ACHN (cell line): Measurements from ENCODE around the gene DPM2.

Experiments
- DNase-seq: peaks from one replicate; pipeline ENCODE4 v3.0.0-alpha.2; 2015
- in situ Hi-C: cut with HindIII; loops from 2 replicates; pipeline ENCODE4 v1.10.0; 2017; ENCODE audit warnings: low sequenced_read_pairs, low pct_ligation_motif_present, low pct_unique_long_range_greater_than_20kb

Gene DPM2

DNA sequence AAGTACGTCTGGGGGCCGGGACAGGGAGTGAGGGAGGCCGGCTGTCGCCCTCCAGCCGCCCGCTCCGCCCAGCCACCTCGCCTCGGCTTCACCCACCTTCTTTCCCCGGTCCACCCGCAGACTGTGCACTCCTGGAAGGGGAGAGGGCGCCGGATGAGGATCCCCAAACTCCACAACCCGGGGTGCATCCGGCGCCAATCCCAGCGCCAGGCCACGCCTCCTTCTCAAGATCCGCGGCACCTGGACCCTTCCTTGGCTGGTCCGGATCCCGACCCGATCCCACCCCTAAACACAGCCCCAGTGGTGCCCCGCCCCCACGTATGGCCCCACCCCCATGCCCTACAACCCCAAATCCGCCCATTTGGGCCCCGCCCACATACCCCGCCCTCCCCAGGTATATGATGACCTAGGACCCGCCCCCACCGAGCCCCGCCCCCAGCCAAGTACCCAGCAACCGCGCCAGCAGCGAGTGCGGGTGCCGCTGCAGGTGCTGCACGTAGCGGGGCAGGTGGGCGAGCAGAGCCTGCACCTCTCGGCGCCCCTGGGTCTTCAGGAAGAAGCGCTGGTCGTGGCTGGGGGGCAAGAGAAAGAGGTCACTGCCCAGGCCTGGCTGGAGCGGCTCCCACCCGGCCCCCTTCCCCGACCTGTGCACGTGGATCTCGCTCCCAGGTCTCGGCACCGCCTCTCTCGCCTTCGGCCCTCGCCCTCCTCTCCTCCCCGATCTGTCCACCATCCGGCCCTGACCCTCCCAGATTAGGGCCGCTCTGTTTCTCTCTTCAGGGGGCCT is 10.3 kb downstream of the DPM2 start:
- DNase-seq, result no peak
- in situ Hi-C loops, result no loop called here

DNA sequence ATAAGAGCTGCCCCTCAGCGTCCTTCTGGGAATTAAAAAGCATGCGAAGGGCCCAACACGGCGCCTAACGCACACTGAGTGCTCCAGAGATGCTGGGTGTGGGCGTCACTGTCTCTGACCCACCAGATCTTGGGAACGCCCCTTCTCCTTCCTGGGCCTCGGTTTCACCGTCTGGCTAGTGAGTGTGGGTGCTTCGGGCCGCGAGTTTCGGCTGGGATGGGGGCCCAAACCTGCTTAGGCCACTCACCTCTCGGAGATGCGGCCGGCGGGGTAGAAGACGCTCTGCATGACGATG is 10.8 kb downstream of the DPM2 start:
- in situ Hi-C loops, result no loop called here
- DNase-seq, result no peak

DNA sequence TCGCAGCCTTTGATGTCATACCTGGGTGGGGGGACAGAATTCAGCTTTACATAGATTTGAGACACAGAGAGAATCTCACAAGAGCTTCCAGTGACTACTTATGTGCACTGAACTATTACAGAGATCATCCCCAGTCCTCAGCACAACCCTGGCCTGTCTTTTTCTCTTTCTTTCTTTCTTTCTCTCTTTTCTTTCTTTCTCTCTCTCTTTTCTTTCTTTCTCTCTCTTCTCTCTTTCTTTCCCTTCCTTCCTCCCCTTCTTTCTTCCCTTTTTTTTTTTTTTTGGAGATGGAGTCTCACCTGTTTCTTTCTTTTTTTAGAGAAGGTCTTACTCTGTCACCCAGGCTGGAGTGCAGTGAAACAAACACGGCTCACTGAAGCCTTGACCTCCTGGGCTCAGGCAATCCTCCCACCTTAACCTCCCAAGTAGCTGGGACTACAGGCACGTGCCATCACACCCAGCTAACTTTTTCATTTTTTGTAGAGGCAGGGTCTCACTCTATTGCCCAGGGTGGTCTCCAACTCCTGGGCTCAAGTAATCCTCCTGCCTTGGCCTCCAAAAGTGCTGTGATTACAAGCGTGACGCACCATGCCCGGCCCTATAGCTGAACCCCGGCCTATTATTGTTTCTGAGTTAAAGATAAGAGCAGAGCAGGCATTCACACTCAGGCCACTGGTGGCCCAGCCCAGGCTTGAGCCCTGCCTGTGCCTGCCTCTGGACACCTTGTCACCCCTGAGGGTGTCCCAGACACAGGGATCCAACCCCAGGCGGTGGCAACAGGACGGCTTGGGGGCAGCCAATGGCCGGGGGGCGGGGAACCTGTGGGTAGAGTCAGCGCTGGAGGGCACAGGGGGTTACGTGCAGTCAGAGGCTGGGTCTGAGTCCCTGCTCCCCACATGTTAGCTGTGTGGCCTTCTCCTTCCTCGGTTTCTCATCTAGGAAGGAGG is 11.4 kb downstream of the DPM2 start:
- in situ Hi-C loops, result no loop called here
- no peak for DNase-seq

DNA sequence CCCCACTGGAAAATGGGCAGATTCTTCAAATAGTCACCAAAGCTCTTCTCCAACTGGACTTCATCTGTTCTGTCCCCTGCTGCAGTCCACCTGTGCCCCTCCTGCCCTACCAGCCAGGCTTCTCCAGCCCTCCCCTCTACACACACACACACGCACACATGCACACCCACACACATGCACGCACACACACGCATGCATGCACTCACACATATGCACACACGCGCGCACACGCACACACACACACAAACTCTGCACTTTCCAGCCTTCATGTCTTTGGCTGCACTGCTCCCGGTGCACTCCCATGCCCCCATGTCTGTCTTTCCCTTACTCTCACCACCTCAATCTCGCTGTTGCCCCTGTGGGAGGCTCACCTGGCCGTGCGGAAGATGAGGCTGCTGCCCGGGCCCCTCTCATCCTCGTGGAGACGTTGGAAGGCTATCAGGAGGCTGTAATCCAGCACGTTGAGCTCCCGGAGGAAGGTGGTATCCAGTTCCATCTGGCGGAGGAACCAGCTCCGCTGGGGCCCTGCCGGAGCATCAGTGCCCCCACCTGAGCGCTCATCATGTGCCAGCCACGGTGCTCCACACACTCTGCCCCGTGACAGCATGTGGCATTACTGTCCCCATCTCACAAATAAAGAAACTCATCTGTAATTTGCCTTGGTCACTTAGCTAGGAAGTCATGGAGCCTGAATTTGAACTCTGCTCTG is 12.8 kb downstream of the DPM2 start:
- DNase-seq, result no peak
- in situ Hi-C loops, result no loop called here

DNA sequence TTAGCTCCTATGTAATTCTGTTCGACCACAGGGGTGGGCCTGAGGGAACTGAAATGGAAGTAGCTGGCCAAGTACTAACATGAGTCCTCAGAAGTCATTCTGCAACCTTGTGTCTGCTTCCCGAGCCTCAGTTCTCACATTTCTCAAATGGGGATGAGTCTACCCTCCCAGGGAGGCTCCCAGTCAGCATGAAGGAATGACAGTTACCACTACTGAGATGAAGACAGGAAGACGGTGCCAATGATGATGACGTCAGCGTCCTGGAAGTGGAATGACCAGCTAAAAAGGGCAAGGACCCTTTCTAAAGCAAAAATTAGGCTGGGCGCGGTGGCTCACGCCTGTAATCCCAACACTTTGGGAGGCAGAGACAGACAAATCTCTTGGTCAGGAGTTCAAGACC is 13.9 kb downstream of the DPM2 start:
- peak; percentile 65 for DNase-seq
- in situ Hi-C loops, result no loop called here

DNA sequence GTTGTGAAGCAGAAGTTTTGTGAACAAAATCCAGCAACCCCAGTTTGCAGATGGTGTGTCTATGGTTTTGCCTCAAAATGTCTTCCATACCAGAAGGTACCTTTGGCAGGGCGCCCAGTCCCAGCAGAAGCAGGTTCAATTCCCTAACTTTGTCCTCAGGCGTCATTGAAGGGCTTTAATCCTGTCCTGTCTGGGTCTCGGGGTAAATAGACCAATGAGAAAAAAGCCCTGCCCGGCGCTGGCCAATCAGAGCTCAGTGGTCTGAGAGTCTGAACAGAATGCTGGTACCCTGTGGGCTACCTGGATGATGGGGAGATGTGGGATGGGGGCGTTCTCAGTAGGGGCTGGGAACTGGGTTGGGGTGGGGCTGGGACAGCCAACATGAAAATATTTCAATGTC is 14.6 kb downstream of the DPM2 start:
- in situ Hi-C loops, result no loop called here
- no peak for DNase-seq

DNA sequence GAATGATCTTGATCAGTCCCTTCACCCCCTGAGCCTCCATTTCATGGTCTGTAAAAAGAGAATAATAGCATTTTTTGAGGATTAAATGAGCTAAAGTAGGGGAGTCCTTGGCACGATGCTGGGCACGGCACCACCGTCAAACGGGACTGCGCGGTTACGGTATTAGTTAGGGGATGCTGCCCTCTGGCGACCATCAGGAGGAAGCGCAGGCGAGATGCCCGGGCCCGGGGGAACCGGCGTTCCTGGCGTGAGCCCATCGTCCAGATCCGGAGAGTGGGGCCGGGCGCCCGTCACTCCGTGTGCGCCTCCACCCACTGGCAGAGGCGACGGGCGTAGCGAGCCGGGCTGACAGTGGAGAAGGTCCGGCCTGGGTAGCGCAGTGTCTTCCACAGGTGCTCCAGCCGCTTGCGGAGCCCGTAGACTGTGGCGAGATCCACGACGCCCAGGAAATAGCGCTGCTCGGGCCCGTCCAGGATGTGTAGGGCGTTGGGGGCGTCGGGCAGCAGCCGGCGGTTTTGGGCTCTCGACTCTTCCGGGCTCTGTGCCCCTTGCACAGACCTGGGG is 16.0 kb downstream of the DPM2 start:
- peak; percentile 42 for DNase-seq
- in situ Hi-C loops, result no loop called here

DNA sequence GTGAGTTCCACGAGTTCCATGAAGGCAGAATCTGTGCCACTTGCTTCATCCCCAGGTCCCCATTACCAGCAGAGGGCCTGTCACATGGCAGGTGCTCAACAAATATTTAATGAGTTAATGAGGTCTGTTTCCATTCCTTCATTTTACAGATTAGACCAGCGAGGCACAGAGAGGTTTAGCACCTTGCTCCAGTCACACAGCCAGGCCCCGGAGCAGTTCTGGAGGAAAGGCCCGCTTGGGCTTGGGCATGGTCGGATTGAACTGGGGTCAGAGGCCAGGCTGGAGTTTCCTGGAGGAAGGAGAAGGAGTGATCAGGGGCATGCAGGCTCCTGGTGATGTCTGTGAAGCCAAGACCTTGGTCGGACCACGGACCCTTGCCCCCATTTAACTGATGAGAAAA is 16.9 kb downstream of the DPM2 start:
- DNase-seq, result no peak
- in situ Hi-C loops, result no loop called here

DNA sequence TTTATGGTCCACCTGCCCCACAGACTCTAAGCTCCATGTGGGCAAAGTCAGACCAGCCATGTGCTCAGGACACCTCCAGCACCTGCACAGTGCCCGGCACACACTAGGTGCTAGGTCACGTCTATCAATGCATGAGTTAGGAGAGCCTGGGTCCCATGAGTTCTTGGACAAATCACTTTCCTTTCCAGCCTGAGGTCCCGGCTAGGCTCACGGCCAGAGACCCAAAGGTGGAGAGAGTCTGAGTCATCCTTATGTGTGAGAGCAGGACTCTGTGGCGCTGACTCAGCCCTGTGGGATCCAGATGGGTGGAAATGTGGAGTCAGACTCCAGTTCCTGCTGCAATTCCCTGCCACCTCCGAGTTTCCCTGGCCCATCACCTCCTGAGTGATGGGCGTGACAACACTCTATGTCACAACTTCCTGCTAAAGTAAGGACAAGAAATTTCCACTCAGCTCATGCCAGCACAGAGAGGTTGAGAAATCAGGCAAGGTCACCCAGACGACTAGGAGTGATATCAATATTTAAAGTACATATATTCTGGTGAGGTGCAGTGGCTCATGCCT is 18.3 kb downstream of the DPM2 start:
- DNase-seq, result peak; percentile 98
- in situ Hi-C loops, result no loop called here

DNA sequence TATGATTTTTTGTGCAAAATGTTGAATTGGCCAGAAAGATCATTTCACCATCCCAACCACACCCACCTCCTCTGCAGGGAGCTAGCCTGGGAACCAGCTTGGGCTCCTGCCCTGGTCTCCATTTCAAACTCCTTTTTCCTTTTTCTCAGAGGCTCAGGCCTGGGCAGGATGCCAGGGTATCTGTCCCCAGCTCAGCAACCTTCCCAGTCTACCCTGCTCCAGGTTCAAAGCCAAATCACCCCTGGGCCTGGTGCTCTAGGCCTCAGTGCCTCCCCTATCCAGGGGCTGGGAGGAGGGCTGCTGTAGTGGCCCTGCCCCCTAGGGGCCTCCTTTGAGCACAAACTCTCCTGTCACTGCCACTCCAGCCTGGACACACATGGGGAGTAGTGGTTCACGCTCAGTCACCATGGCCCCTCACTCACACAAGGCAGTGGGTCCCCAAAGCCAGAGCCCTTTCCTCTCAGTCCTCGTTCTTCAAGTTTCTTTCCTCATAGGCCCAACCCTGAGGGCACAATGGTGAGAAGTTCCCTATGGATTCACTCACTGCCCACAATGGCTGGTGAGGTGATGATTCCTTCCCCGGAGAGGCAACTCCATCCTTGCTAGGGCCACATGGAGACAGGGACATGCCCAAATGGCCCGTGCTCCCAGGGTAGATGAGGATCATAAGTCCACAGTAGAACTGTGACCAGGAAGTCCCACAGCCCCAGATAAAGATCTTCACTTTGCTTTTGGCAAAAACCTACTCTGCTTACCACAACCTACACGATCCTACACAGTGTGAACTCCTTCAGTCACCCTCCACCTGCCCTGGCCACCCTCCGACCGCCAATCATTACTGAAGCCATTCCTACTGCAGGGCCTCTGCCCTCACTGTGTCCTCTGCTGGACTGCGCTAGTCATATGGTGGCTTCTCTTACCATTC is 19.2 kb downstream of the DPM2 start:
- in situ Hi-C loops, result no loop called here
- peak; percentile 17 for DNase-seq

DNA sequence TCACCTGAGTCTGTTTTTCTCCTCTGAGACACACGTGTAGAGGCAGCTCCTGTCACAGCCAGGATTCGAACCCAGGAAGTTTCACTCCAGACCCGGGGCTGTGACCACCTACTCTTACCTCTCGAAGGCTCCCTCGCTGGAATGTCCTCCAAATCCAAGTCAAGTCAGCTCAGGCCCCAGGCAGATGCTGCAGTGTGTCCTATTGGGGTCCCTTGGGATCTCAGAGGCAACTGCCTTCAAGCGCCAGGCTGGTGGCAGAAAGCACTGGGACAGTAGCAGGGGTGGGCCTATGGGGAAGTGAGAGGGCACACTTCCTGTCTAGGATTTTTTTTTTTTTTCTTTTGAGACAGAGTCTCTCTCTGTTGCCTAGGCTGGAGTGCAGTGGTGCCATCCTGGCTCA is 20.1 kb downstream of the DPM2 start:
- in situ Hi-C loops, result no loop called here
- DNase-seq, result no peak

DNA sequence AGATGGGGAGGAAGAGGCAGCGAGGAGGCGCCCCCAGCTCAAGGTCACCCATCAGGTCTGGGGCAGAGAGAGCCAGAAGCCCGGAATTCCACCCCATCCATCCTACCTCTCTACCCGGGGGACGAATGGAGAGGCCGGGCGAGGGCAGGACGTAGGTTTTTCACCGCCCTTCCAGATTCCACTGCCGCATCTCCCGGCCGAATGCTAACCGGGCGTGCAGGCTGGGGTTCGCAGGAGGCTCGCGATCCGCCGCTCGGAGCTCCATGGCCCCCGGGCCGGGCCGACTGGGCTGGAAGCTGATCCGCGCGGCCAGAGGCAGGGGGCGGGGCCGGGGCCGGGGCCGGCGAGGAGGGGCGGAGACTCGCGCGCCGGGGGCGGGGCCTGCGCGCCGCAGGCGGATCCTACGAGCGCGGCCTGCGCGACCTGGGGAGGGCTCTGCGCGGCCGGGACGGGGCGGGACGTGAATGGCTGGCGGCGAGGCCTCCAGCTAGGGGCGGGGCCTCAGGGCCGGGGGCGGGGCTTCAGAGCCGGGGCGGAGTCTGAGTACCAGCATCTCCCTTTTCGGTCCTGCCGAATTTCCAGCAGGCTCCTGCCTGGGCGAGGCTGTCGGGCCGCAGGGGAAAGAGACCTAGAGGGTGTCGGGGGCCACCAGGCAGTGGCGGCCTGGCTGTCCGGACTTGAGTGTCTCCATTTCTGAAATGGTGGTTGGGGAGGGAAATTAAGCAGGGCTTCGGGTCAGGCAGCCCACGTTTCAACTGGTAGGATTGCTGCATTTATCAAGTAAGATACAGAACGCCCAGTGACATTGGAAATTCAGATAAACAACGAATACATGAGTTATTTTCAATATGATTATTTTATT is 20.7 kb downstream of the DPM2 start, which contains the start of gene ST6GALNAC4:
Gene ST6GALNAC4 (minus strand): TSS at position 322 of the 862 bp plus-strand sequence. CDS start 622 bp downstream, outside the sequence.
- peak; percentile 85 for DNase-seq
- in situ Hi-C loops, result no loop called here

DNA sequence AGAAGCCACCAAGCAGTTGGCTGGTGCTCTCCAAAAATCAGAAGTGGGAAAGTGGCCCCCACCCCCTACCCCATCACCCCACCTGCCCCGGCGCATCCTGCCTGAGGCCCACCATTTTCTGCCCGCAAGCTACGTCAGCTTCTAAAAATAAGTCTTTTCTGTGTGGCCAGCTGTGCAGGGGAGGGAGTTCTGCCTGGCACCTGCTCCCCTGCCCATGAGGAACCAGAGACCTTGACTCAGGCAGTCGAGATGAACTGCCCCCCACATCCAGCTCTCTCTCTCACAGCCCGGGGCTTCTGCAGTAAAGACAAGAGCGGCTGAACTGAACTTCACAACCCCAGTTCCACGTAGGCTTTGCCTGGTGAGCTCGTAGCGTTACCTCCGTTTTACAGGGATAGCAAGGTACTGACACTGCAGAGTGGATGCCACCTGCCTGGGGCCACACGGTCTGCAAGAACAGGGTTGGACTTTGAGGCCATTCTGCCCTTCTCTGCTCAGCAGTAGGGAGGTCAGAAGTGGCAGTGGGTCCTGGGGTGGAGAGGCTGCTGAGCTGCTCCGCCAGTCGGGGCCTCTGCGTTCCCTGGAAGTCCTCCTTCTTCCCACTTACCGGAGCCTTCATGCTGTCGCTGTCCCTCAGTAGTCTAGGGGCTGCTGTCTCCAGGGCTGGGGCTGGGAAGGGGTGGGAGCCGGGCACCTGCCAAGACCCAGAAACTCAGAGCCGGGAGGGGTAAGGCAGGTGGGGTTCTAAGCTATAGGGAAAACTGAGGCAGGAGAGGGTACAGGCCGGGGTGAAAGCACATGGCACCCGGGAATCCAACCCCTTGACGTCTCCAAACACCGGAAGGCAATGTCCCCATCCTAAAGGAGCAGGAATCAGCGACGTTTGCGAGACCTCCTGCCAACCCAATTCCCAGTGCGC is 21.6 kb downstream of the DPM2 start:
- DNase-seq, result no peak

DNA sequence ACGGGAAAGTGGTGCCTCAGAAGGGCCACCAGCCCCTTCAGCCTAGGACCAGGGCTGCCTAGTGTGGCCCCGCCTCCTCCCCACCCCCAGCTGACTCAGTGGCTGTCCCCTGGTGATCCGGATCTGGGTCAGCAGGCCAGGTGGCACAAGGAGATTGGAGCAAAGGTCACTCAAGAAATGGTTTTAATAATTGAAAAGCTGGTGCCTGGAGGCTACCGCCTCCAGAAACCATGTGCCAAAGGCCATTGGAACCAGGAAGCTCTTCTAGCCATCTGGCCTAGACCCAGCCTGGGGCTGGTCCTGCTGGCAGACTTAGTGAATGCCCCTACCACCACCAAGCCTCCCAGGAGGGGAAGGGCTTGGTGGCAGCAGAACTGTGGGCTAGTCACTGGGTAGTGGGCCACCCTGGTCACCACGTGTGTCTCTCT is 22.3 kb downstream of the DPM2 start:
- DNase-seq, result no peak
- in situ Hi-C loops, result no loop called here

More for the DNA sequence above, 21.6 kb downstream of the DPM2 start:
- in situ Hi-C loops, result no loop called here

DNA sequence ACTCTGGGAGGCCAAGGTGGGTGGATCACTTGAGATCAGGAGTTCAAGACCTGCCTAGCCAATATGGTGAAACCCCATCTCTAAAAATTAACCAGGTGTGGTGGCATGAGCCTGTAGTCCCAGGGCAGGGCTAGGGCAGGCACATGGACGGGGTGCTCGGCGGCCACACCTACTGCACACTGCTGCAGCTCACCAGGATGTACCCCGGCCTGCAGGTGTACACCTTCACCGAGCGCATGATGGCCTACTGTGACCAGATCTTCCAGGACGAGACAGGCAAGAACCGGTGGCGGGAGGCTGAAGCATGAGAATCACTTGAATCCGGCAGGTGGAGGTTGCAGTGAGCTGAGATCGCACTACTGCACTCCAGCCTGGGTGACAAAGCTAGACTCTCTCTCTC is 24.0 kb downstream of the DPM2 start:
- in situ Hi-C loops, result no loop called here
- no peak for DNase-seq

DNA sequence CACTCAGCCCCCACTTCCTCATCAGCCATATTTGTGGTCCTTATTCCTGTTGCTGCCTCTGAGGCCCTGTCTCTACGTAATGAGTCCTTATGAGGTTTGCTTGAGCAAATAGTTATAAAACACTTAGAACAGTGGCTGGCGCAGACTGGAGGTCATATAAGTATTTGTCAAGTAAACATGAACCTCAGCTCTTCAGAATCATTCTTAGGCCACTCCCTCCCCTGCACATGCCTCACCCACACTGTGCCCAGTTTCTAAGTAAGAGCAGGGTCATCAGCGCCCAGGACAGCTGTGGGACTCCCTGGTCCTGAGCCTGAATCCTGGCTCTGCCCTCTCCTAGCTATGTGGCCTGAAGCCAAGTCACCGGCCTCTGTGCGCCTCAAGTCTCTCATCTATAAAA is 24.8 kb downstream of the DPM2 start:
- DNase-seq, result no peak
- in situ Hi-C loops, result no loop called here
